ENCODE measurements around the gene GTF3C6.

DNA sequence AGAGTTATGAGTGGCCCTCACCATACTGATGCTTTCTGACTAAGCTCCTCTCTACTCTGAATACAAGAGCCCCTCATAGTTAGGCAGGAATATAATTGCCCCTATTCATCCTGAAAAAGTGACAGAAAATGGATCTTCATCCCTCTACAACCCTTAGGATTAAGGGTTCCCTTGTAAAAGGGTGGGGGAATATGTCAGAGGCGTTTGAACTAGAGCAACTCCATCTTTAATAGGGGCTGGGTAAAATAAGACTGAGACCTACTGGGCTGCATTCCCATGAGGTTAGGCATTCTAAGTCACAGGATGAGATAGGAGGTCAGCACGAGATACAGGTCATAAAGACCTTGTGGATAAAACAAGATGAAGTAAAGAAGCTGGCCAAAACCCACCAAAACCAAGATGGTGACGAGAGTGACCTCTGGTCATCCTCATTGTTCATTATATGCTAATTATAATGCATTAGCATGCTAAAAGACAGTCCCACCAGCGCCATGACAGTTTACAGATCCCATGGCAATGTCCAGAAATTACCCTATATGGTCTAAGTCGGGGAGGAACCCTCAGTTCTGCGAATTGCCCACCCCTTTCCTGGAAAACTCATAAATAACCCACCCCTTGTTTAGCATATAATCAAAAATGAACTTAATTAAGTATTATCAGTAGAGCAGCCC, 4.7 kb upstream of the GTF3C6 start:
- no peak for TF ChIP-seq GLIS1 (tag by site-specific recombination; IDR thresholded peaks at IDR 0.05)
- TF ChIP-seq, protein P1, sequence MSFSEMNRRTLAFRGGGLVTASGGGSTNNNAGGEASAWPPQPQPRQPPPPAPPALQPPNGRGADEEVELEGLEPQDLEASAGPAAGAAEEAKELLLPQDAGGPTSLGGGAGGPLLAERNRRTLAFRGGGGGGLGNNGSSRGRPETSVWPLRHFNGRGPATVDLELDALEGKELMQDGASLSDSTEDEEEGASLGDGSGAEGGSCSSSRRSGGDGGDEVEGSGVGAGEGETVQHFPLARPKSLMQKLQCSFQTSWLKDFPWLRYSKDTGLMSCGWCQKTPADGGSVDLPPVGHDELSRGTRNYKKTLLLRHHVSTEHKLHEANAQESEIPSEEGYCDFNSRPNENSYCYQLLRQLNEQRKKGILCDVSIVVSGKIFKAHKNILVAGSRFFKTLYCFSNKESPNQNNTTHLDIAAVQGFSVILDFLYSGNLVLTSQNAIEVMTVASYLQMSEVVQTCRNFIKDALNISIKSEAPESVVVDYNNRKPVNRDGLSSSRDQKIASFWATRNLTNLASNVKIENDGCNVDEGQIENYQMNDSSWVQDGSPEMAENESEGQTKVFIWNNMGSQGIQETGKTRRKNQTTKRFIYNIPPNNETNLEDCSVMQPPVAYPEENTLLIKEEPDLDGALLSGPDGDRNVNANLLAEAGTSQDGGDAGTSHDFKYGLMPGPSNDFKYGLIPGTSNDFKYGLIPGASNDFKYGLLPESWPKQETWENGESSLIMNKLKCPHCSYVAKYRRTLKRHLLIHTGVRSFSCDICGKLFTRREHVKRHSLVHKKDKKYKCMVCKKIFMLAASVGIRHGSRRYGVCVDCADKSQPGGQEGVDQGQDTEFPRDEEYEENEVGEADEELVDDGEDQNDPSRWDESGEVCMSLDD (tag by site-specific recombination; IDR thresholded peaks at IDR 0.05), result no peak
